HG02884 (cell line): ENCODE results near the gene ZNF423.

Source experiments
- ATAC-seq: cut with Tn5 transposase; IDR thresholded peaks from one replicate; pipeline ENCODE4 v1.9.1; 2021; ENCODE audit warnings: mild to moderate bottlenecking, moderate library complexity; ENCODE audit not compliant: unreplicated experiment

ZNF423 gene

DNA sequence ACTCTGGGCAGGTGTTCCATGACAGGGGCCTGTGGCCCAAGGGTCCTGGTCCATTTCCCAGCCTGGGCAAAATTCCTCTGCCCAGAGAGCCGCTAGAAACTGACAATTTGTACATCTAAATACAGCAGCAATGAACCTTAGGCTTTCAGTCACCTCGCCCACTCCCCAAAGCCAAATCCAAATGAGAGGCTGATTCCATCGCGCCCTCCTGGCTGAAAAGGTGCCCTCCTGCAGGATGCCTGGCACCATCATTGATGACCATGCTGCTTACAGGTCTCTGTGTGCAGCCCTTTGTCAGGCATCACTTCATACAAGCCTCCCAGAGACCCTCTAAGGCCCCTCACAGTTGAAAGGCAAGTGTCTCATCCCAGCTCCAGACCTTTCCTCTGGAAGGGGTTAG, 367.6 kb downstream of the ZNF423 start:
- no peak for ATAC-seq

DNA sequence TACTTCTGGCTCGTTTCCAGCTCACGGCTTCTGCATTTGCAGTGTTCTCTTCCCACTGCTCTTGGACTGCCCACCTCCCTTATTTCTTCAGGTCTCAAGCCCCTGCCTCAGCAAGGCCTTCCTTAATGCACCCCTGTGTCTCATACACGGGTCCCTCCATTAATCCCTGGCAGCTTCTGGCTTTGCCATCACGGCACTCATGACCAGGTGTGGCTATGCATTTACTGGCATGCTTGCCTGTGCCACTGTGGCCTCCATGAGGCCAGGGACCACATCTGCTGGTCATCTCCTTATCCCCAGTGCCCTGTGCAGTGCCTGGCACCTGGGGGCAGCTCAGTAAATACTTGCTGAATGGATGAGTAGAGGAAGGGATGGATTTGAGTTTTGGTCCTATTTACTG, 368.2 kb downstream of the ZNF423 start:
- no peak for ATAC-seq

DNA sequence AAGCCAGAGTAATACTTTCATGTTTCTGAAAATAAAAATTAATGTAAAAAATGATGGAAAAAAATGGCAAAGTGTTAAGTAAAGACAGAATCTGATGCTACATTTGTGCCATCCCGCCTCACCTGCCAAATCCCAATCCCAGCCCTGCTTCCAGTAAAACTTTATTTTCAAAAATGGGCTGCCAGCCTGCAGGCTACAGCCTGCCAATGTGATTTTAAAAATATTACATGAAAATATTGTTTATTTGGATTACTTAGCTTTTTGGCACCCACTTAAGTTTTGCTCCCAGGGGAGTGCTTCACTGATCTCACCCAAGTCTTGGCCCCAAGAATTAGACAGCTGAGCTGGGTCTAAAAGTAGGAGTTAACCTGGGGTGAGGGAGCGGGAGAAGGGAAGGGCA, 369.5 kb downstream of the ZNF423 start:
- ATAC-seq: no peak

DNA sequence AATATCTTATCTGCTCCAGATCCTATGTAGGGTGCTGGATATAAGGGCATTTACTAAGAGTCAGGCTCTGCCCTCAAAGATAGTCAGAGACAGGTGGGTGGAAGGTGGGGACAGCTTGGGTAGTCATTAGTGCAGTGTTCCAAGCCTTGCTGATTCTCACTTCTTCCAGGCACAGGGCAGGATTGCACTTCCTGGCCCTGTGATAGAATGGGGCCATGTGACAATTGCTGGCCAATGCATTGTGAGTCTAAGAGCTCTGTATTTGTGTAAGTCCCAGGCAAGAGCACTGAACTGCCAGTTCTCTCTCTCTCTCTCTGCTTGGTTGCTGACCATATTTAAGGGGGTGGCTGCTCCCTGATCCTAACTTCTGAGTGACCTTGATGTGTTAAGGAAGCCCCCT, 370.2 kb downstream of the ZNF423 start:
- no peak for ATAC-seq

DNA sequence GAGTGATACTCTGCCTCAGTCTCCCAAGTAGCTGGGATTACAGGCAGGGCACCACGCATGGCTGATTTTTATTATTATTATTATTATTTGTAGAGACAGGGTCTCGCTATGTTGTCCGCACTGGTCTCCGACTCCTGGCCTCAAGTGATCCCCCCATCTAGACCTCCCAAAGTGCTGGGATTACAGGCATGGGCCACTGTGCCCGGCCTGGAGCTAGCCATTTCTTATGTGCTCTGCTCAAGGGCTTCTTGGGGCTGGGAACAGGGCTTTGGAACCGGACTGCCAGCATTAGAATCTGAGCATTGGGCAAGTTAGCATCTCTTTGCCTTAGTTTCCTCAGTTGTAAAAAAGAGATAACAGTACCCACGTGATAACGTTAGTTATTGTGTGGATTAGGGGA, 371.0 kb downstream of the ZNF423 start:
- no peak for ATAC-seq

DNA sequence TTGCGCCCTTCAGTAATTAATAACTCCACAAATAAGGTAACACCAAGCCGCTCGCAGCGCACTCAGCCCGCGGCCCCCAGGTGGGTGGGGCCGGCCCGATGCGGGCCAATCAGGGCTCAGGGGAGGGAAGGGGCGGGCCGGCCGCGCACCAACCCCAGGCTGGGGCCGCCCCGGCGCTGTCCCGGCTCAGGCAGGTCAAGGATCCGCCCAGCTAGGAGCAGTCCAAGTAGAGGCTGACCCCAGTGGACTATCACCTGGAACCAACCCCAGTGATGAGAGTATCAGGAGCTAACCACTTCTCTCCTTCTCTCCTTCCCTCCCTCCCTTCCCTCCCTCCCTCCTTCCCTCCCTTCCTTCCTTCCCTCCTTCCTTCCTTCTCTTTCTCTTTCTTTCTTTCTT, 371.5 kb downstream of the ZNF423 start:
- peak; percentile 54 for ATAC-seq

DNA sequence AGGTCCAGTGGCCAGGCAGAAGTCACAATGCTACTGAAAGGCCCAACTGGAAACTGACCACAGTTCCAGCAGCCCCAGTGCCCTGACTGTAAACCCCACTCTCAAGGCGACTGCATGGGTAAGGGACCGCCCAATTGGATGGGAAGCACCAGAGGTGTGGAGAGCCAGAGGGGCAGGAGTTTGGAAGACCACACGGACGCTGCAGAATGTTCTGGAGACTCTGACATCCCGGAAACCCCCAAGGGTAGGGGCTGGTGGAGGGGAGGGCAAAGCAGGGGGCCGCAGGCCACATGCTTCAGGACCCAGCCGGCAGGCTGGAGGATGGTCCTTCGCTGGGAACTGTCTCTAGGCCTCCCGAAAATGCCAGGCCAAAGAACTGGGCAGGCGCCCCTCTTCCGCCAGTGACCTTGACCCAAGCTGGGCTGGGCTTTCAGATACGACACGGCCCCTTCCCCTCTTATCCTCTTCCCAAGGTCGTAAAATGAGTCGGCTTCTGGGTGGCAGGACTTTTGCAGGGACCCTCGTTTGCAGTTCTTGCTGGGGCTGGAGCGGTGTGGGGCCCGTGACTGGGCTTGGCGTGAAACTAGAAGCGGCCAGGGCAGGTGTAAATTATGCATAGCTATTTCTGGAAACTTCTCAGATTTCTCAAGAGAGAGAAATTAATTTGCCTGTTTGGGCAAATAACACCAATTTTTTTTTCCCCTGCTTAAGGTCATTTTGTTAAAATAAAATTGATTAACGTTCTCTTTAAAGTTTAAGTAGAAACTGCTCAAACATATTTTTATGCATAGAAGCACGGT, 372.1 kb downstream of the ZNF423 start:
- no peak for ATAC-seq

DNA sequence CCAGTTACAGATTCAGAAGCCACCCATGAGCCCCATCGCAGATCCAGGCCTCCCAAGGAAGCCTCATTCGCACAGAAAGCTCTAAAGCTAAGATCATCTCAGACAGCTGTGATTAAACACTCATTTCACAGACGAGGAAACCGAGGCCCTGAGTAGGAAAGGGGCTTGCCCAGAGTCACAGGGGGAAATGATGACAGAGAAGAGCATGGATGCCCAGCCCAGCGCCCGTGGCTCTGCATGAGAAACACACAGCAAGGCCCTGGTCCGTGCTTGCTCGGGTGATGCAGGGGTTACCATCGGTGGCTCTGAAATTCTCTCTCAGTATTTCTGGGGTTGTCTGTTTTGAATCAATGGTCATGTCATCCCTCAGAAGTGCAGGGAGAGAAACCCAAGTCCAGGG, 372.7 kb downstream of the ZNF423 start:
- no peak for ATAC-seq

DNA sequence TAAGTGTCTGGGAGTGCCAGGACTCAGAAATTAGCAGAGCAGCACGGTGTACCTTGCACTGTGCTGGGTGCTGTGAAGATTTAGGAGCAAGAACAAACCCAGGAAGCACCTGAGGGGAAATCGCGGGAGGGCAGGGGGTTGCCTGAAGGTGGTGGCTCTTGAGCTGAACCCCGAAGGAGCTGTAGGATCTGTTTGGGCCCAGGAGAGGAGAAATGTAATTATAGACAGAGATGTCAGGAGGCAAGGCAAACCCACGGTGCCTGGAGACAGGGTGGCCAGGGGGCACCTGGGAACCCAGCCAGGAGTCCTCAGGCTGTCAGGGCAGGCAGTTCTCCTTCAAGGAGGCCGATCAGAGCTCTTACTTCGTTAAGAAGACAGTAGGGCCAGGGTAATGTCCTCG, 373.2 kb downstream of the ZNF423 start:
- no peak for ATAC-seq

DNA sequence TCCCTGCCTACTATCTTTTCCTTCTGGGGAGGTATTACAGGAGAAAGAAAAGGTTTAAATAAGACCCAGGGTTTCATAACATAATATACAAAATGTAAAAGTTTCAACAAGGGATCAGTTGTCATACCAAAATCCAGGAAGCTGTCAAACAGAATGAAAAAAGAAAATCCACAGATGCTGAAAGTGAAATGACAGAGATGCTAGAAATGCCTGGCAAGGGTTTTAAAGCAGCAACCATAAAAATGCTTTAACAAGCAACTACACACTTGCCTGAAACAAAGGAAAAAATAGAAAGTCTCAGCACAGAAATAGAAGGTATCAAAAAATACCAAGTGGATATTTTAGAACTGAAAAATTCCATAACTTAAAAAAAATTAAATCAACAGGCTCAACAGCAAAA, 377.3 kb downstream of the ZNF423 start:
- ATAC-seq: no peak

DNA sequence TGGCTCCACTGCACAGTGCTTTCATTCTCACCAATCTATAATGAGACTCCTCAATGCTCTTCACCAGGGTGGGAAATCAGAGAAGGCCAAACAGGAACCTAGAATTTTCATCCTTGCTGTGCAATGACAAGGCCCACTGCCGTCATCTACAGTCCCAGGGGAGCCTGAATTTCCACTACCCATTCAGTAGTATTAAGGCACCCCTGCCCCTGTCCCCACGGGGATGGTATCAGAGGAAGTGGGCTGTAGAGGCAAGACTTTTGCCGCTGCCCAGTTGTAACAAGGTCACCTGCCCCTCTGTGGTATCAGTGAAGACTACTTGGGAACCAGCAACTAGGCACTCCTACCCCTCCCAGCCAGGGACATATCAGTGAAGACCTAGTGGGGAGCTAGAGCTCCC, 377.8 kb downstream of the ZNF423 start:
- ATAC-seq: no peak

DNA sequence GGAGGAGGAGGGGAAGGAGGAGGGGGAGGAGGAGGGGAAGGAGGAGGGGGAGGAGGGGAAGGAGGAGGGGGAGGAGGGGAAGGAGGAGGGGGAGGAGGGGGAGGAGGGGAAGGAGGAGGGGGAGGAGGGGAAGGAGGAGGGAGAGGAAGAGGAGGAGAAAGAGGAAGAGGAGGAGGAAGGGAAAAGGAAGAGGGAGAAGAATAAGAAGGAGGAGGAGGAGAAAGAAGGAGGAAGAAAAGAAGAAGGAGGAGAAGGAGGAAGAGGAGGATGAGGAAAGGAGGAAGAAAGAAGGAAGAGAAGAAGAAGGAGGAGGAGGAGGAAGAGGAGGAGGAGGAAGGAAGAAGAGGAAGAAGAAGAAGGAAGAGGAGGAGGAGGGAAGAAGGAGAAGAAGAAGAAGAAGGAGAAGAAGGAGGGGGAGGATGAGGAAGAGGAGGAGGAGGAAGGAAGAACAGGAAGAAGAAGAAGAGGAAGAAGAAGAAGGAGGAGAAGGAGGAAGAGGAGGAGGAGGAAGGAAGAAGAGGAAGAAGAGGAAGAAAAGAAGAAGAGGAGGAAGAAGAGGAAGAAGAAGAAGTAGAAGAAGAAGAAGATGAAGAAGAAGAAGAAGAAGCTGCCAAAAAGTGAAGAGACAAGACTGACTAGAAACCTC, 378.5 kb downstream of the ZNF423 start:
- ATAC-seq: no peak

DNA sequence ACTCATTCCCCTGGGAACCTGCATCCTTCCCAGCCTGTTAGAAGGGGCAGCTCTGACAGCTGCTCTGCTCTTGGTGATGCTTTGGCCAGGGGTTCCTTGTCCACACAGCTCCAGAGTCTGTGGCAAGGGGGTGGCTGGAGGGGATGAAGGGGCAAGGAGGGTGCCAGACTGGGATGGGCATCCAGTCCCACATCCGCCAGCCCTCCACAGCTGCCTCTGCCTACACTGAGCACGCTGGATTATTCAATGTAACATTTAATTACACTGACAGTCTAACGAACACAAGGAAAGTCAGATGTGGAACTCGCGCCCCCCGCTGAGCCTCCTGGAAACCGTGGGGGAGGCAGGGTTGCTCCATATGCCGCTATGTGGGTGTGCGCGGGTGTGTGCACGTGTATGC, 381.2 kb downstream of the ZNF423 start:
- ATAC-seq: no peak

DNA sequence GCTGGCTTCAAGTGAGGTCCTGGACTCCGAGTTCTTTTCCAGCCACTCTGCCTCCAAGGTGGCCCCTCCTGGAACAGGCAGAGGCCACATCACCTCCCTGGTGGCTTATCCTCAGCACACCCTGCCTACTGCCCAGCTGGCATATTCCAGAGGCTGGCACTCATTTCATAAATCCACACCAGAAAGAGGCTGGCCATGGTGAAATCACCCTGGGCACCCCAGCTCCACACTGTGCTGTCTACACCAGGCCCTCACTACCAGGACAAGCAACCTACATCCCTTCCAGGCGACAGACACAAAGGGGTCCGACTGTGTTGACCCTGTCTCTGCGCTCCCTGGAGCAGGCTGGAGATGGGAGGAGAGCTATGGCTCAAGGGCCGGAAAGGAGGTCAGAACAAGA, 382.1 kb downstream of the ZNF423 start:
- no peak for ATAC-seq

DNA sequence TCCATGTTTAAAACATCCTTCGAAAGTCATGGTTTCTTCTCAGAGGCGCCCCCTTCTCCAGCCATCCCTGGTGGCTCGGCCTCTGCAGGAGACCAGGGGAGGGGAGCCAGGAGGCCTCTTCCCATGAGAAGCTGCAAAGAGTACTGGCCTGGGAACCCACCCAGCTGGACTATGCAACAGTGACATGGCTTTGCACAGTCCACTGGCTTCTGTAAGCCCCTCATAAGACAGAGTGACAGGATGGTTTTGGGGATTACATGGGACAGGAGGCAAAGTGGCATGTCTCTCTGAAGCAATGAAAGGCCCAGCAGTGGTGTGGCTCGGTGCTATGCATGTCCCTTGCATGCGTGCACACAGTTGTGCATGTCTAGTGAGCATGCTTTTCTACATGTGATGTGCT, 382.8 kb downstream of the ZNF423 start:
- no peak for ATAC-seq

DNA sequence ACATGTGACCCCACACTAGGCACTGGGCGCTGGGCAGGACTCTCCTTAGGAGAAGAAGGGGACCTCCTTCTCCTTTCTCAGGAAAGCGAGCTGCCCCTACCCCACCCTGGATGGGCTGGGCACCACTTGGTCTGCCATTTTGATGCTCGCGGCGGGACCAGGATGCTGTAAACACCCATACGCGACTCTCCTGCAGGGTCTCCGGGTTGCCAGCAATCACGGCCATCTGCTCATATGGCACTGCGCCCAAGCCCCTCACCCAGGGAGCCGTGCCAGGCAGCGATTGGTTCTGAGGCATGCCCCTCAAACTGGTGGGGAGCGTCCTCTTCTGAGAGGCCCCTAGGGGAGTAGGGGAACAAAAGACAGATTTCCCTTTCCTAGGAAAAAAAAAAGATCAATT, 383.3 kb downstream of the ZNF423 start:
- no peak for ATAC-seq

DNA sequence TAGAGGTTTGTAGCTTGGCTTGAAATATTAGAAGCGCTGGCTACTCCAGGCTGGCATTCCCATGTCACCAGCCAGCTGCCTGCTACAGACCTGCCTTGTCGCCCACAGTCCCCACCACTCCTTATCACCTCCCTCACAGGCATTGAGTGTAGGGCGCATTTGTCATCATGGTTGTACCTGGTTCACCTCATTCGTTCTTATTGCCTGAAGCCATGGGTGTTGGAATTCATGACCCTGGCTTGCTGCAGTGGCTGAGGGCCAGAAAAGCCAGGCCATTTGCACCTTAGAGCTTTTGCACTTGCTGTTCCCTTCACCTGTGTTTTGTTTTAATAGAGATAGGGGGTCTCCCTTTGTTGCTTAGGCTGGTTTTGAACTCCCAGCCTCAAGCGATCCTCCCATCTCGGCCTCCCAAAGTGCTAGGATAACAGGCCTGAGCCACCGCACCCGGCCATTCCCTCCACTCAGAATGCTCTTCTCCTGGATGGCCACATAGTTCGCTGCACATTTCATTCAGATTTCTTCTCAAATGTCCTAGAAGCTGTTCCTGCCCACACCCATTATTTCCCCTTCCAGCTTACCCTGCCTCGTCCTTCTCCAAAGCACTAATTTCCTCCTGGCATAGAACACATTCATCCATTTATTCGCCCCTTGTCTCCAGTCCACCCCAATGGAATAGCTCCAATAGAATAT, 384.7 kb downstream of the ZNF423 start:
- no peak for ATAC-seq

DNA sequence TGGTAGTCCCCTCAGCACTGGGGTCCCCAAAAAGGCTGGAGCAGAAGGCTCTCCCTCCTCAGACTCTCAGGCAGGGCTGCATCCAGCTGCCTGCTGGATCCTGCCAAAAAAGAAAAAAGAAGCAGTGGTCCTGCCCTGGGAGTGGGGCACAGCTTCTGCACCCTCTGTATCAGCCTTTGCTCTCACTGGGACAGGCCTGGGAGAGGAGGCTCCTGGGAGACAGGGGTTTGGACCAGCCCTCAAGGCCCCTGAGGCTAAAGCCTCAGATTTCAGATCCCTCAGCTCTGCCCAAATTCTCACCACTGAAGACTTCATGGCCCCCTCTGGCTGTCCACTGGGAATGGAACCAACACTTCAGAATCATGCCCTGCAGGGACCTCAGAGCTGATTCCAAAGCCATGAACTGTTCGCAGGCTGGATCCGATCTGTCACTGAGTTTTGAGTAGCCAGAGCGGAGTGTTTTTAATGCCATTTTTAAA, 385.4 kb downstream of the ZNF423 start:
- no peak for ATAC-seq

DNA sequence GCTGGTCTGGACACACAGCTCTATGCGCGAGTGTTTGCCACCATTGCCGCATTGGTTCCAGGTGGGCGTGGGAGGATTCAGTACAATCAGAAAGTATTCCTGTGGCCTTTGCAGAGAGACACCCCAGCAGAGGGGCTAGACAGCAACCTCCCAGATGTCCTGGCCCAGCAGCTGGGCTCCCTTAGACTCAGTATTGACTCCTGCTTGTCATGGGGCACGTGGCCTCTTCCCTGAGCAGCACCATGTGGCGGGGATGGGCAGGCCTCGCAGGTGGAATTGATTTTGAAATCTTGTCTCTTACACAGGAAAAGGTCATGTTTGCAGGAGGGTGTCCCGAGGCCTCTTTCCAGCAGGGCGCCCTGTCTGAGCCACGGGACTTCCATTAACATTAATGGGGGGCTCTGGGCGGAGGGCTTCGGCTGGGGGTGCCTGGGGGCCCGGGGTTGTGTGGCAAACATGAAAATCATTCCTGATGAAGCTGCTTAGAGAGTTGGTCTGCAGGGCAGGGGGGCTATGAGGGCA, 385.9 kb downstream of the ZNF423 start:
- ATAC-seq: no peak

DNA sequence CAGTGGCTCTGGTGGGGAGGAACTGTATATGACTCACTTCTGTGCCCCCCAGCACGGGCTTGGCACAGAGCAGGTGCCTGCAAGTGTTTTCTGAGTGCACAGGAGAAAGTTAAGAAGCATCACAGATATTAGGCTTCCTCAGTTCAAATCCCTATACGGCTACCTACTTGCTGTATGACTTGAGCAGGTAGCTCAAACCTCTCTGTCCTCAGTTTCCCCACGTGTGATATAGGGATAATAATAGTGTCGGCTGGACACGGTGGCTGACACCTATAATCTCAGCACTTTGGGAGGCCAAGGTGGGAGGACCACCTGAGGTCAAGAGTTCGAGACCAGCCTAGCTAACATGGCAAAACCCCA, 386.6 kb downstream of the ZNF423 start:
- no peak for ATAC-seq

DNA sequence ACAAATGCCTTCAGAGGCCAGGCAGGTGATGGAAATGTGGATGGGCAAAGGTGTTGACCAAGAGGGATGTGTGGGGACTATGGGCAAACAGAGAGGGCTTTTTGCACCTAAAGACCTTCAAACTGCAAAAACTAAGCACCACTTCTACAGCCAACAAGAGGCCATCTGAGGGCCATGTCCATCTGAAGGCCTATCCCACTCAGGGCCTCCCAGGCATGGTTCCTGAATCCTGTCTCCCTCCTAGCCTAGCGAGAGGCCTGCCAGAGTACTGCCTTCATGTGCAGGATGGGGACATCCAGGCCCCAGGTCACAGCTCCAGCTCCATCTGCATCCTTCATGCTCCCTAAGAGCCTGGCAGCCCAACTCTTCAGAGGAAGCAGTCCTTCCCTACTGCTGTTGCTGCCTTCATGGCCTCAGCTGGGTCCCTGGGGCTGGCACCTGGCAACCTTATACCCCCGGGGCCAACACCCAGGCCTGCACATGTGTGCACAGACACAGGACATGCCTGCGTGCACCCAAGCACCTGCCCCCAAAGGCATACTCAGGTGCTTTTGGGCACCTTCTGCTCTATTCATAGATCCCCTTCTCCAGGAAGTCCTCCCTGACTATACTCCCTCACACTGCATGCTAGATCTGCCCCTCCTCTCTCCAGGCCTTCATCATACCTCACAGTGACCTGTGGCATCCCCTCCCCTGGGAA, 387.2 kb downstream of the ZNF423 start:
- ATAC-seq: no peak
